GM20000 (cell line): ENCODE data around the gene CERS6.

Experiments used
- DNase-seq: peaks from one replicate; pipeline ENCODE4 v3.0.0; 2012; ENCODE audit warnings: low spot score
- TF ChIP-seq, protein P1 (sequence below): IDR thresholded peaks from 2 replicates; pipeline ENCODE4 v1.5.1; 2012; ENCODE audit warnings: mild to moderate bottlenecking, control low read depth; ENCODE audit errors: extremely low read depth, missing control alignments

The CERS6 gene

DNA sequence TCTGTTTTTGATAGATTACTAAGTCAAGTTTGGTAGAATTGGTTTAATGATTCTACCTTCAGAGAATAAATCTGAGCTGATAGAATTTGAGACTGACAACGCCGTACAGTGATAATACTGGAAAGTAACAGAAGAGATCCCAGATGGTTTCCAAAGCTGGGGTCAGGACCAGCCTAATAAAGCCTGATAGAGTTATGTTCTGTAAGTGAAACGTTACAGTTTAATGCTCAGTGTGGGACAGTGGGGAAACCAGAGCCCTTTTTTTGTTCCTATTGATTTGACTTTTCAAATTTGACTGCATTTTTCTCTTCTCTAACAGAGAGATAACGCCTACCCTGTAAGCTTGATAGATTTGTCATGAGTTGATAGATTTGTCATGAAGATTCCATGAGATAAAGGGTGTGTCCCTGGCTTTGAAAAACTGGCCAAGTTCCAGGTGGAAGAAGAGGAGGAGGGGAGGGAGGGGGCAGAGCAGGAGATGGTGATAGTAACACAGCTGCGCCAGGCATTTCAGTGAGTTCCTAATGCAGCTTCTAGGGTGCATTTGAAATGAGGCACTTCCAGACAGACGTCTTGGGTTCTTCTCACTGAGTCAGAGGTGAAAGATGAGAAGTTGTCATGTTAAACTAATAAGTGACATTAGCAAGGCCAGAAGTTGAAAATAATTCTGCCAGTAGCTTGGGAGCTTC, 65.1 kb downstream of the CERS6 start:
- TF ChIP-seq, protein P1, sequence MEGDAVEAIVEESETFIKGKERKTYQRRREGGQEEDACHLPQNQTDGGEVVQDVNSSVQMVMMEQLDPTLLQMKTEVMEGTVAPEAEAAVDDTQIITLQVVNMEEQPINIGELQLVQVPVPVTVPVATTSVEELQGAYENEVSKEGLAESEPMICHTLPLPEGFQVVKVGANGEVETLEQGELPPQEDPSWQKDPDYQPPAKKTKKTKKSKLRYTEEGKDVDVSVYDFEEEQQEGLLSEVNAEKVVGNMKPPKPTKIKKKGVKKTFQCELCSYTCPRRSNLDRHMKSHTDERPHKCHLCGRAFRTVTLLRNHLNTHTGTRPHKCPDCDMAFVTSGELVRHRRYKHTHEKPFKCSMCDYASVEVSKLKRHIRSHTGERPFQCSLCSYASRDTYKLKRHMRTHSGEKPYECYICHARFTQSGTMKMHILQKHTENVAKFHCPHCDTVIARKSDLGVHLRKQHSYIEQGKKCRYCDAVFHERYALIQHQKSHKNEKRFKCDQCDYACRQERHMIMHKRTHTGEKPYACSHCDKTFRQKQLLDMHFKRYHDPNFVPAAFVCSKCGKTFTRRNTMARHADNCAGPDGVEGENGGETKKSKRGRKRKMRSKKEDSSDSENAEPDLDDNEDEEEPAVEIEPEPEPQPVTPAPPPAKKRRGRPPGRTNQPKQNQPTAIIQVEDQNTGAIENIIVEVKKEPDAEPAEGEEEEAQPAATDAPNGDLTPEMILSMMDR: no peak
- DNase-seq: no peak

- TF ChIP-seq, protein P1: no peak
- DNase-seq: no peak
Measured at GRCh38 chr2:168522446-168522845, 66.4 kb downstream of the CERS6 start.

DNA sequence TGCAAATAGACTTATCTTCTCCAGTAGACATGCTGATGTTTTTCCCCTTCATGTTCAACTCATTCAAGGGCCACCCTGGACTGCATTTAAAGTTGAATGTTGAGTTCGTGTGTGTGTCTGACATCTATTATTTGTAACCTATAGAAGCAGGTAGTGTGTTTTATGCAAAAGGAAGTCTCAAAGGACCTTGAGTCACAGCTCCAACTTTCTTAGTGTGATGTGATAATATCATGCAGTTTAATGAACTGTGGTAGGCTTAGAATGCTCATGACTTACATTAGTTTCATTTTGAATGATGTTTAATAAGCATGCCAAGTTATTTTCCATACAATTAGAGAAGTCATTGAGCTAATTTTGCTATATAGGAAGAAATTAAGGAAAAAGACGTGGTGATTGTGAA, 67.9 kb downstream of the CERS6 start:
- TF ChIP-seq, protein P1: no peak
- DNase-seq: no peak

DNA sequence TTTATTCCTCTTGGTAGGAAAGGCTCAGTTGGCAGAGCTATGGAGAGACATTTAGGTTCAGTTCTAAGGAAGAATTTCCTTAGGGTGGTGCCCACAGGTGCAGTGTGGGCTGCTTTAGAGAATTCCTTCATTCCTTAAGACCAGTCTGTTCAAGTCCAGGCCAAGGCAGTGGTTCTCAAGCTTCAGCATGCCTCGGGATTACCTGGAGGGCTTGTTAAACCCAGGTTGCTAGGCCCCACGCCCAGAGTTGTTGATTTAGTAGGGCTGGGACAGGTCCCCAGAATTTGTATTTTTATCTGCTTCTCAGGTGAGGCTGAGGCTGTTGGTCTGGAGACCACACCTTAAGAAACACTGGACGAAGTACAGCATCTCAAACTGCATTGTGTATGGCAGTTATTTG, 68.9 kb downstream of the CERS6 start:
- no peak for DNase-seq
- TF ChIP-seq, protein P1: no peak

GRCh38 chr2:168525716-168526446, 69.8 kb downstream of the CERS6 start:
- TF ChIP-seq, protein P1: no peak
- no peak for DNase-seq

DNA sequence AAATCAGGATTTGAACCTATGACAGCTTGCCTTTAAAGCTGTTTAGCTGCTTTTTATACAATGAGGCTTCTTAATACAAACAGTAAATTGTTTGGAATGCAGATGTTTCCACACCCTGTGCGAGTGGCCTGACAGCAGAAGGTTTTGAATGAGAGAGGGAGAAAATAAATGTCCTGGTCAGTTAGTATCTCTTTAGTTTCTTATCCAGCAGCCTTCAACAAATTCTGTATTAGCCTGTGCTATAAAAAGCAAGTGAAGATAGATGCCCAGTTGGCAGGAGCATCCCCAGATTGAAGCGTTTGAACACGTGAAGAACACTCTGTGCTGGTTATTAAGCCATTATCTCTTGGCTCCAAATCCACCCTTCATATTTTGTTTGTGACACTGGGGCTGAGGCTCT, 70.6 kb downstream of the CERS6 start:
- no peak for DNase-seq
- TF ChIP-seq, protein P1: no peak

- DNase-seq: no peak
- TF ChIP-seq, protein P1: no peak
Measured at GRCh38 chr2:168528016-168528415, 71.9 kb downstream of the CERS6 start.
